ENCODE measurements around the gene HOXC10.

HOXC10 gene

DNA sequence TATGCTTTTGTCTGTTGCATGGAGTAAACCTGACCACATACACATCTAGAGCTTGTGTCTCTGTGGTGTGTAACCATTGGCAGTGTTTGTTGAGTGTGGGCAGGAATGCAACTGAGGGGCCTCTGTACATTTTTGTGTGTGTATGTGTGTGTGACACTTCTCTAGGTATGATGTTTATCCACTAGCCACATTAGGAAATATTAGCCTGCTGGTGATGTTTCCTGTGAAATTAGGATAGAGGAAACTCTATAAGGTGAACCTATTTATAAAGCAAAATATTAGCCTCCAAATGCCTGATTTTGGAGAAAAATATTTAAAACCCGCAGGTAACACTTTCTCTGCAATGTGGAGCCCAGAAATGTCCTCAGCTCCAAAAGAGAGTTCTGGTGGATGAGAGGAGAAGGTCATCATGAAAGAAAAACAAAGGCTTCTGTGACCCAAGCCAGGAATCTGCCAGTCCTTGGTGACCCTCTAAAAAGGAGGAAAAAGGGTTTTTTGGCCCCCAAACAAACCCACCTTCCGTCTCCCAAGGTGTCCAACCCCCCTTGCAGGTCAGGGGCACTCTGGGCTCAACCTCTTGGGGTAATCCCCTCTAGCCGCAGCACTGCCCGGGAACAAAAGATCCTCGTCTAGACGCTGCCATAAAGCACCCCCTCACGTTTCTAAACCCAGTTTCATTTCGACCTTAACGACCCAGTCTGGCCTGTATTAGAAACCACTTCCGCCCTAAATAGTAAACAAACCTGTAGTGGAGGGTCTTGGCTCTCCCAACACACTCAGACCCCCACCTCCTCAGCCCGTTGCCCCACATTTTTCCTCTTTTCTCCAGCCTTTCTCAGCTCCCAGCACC lies 7.1 kb upstream of the HOXC10 start:
- no peak for DNase-seq (ENCODE audit: low read depth in 2 of 2)

DNA sequence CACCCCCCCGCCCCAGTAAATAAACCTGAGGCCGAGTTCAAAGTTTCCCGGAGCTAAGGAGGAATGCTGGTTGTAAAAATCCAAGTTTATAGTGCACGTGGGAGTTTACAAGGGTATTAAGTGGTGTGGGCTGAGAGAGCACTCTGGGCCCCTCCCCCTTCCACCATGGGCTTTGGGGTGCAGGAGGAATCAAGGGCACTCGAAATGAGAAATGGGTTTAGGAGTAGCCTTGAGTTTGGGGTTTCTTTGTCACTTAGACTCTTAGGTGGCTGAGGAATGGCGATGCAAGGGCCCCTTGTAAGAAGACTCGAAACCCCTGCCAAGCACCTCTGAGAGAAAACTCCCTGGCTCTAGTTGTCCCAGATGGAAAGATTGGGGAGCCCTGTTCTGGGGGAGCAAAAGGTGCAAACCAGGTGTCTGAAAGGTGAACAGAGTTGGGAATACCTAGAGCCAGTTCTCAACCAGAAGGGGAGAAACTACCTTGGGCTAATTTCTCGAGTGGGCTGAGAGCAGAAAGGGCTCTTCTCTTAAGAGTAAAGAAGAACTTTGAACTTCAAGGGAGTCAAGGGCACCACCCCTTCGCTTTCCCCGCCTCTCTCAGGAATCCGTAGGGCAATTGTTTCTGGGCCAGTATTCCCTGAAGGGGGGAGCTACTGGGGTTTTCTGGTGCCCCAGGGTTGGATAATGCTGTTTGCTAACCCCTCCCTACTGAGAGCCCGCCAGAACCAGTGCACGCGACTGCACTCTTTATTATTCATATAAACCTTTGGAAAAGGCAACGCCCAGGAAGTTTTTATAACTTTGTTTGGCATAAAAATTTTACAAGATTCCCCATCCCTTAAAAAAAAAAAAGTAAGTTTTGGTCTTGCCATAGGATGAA lies 6.2 kb upstream of the HOXC10 start:
- no peak for DNase-seq (ENCODE audit: low read depth in 2 of 2)

DNA sequence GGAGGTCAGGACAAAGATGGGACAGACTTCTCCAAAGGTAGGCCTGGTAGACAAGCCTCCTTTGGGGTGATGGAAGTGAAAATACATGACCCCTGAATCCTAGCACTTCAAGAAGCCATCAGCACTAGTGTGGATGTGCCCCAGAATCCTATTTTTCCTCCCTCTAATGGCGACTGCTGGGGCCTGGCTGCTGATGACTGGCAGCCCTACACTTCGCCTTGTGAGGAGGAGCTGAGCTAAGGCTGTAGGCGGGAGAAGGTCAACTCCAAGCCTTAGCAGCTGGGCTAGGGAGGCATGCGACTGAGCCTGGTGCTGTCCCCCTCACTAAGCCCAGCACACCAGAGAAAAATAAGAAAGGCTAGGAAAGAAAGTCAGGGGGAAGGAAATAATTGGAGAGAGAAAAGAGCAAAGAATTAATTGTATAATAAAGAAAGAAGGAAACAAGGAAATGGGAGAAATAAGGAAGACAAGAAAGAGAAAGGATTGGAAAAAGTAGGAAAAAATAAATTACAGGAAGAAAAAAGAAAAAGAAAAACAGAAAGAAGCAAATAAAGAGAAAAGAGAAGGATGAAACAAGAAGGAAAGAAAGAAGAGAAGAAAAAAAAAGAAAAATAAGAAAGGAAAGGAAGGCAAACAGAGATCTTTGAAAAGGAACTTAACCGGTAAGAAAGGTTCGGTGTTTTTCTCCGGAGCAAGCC lies 4.7 kb upstream of the HOXC10 start:
- DNase-seq (ENCODE audit: low read depth in 2 of 2): no peak

GRCh38 chr12:53980802-53981496 lies 4.0 kb upstream of the HOXC10 start:
- DNase-seq (ENCODE audit: low read depth in 2 of 2): no peak

GRCh38 chr12:53981634-53982565 lies 3.0 kb upstream of the HOXC10 start:
- no peak for DNase-seq (ENCODE audit: low read depth in 2 of 2)

GRCh38 chr12:53982648-53983567 lies 2.0 kb upstream of the HOXC10 start:
- DNase-seq (ENCODE audit: low read depth in 2 of 2): no peak

DNA sequence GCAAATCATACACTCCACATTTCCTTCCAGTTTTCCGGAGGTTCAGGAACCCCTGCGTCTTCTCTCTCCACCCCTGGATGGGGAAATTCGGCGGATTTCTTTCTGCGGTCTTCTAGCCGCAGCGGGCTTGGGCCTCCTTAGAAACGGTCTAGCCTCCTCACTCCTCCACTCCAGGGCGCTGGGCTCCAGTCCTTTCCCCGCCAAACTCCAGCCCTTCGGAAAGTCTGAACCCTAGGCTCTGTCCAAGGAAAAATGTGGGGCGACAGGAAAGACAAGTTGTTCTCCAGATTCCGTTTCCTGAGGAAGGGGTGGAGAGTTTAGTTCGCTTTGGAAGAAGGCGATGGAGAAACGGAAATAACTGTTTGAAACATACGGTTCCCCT lies 1.4 kb upstream of the HOXC10 start:
- no peak for DNase-seq (ENCODE audit: low read depth in 2 of 2)

GRCh38 chr12:53983950-53984572 lies 885 bp upstream of the HOXC10 start:
- DNase-seq (ENCODE audit: low read depth in 2 of 2): no peak

DNA sequence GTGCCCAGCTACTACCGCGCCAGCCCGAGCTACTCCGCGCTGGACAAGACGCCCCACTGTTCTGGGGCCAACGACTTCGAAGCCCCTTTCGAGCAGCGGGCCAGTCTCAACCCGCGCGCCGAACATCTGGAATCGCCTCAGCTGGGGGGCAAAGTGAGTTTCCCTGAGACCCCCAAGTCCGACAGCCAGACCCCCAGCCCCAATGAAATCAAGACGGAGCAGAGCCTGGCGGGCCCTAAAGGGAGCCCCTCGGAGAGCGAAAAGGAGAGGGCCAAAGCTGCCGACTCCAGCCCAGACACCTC lies 697 bp downstream of the HOXC10 start:
- DNase-seq (ENCODE audit: low read depth in 2 of 2): no peak

DNA sequence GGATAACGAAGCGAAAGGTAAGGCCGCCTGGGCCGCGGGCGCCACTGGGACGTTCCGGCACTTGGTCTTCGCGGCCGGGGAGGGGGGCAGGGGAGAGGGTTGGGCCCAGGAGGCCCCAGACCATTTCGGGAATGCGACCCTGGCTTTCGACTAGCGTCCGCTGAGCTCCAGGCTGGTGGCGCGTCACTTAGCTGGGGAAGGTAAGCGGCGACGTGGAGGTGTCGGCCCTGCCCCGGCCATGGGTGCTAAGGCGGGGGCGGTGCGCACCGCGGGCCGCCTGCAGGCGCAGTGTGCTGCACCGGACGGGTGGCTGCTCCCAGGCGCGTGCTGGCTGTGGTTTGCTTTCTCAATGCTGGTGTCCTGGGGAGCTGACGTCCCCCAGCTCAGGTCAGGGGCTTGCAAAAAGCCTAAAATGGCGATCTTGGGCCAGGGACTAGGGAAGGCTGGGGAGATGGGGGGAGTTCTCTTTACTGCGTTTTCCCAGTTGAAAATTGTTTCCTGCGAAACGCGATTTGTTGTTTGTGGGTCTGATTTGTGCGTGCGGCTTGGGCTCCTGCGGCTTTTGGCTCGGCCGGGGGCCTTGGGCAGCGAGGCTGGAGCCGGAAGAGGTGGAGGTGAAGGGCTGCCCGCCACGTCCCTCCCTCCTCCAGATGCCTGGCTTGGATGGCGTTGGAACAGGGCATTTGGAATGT lies 1.2 kb downstream of the HOXC10 start:
- no peak for DNase-seq (ENCODE audit: low read depth in 2 of 2)

DNA sequence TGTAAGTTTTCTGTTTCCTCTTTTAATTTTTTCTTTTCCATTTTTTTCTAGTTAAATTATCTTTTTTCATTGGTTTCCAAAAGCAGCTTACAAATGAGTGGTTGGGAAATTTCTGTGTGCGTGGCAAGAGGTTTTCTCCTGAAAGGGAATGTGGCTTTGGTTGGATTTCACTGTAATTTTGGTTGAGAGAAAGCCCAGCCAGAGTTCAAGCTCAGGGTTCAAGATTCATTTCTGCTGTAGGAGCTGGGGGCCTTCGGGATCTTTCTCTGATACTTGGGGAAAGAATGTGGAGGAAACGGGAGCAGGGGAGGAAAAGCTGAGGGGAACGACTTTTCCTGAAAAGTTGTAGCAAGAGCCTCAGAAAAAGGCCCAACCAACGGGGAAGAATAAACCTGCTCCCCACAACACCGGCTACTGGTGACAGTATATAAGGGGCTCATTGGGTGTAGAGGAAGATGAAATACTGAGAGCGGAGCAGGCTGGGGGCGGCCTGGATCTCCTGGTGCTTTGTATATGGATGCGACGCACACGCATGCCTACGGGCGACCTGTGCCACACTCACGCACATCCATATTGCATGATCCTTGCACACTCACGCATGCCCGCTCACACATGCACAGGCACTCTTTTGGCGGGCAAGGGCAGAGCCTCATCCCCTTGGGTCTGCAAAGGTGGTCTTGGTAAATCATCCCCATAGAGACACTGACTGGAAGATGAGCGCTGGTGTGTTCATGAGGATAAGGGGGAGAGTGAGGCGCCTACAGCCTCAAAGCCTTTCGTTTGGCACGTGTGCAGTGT lies 1.9 kb downstream of the HOXC10 start:
- DNase-seq (ENCODE audit: low read depth in 2 of 2): no peak

DNA sequence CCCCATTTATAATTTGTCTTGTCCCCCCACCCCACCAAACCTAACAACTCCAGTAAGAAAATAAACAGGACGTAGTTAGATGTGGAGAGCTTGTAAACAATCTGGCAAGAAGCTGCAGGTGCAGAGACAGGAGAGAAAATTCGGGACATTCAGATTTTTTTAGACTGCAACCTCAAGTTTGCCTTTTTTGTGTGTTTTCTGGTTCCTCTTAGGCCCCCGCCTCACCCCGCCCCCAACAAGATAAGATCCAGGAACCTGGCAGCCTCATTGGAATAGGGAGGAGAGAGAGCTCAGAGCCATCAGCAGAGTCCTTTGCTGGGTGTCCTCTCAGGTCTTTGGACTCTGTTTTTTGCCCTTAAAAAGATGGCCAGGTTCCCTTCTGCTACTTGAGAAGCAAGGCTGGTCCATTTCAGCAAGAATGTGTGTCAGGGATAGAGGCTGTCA lies 2.9 kb downstream of the HOXC10 start:
- DNase-seq (ENCODE audit: low read depth in 2 of 2): no peak

- DNase-seq (ENCODE audit: low read depth in 2 of 2): no peak
Observed at GRCh38 chr12:53988541-53989226, 3.7 kb downstream of the HOXC10 start.

DNA sequence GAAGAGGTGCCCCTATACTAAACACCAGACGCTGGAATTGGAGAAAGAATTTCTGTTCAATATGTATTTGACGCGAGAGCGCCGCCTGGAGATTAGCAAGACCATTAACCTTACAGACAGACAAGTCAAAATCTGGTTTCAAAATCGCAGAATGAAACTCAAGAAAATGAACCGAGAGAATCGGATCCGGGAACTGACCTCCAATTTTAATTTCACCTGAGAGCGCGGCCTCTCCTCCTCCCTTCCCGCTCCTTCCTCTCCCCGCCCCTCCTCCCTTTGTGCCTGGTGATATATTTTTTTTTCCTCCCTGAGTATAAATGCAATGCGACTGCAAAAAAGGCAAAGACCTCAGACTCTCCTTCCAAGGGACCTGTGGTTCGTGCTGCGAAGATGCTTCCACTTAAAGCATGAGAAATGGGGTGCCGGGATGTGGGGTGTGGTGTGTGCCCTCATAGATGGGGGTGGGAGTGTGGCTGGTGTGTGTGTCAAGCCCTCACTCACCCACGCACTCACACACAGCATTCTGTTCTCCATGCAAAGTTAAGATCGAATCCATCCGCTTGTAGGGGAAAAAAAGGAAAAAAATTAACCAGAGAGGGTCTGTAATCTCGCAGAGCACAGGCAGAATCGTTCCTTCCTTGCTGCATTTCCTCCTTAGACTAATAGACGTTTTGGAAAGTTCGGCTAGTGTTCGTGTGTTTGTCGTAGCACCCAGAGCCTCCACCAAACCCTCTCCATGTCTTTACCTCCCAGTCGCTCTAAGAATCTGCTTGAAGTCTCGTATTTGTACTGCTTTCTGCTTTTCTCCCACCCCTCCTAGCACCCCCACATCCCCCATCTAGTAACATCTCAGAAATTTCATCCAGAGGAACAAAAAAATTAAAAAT lies 4.5 kb downstream of the HOXC10 start:
- DNase-seq (ENCODE audit: low read depth in 2 of 2): no peak

DNA sequence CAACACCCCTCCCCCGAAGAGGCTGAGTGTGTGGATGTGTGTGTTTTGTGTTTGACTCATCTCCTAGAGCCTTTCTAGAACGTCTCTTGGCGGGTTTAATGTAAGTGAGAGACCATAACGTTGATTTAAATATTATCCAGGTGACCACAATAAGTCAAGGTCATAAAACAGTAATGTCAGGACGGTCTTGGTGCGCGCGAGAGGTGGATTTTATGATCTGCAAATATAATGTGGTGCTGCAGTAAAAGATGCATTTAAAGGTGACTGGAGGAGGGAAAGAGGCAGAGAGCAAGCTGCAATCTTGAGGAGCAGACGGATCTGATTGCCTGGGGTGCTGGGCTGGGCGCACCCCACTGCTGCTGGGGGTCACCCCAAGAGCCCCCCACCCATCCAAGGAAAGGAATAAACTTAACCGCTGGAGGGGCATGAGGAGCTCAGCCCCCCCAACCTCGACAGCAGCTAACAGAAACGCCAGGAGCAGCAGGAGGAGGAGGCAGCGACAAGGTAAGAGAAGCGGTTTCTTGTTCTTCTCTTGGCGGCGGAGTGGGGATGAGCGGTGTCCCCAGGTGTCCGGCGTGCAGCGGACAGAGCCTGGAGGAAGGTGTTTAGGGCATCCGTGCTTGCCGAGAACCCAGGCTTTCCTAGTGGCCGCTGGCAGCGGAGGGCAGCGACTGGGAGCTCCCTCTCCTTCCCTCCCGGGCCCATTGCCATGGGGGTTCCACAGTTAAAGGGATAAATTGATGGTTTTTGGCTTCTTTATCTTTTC lies 5.5 kb downstream of the HOXC10 start:
- no peak for DNase-seq (ENCODE audit: low read depth in 2 of 2)

Data from stimulated activated CD8-positive, alpha-beta memory T cell treated with anti-CD3 and anti-CD28 coated beads, Interleukin-15, amount 100 ng/mL, for 48 hours (primary cell).